MCF 10A (cell line): ENCODE results near the gene SMYD3. TPM values are rescaled to one million over a fixed set of nuclear protein-coding genes. Genes with fewer than 3 reads are reported as not detected.

Experiments used
- BruUV-seq: library from RNA; stranded (reverse); fragments of 400-500 nt; replicated peaks from 2 replicates; lab custom pipeline; 2021; lab: Mats Ljungman, UMichigan
- CTCF ChIA-PET: fragments of 300-600 bp; sonication (Branson Sonifier 250); formaldehyde crosslinking; extraction: SDS; loops from one replicate; lab custom pipeline; 2021; ENCODE audit warnings: antibody characterized with exemption, inconsistent platforms; lab: Yijun Ruan, JAX
- POLR2A ChIA-PET: fragments of 300-600, 350-650 bp; sonication (Branson Sonifier 250); formaldehyde crosslinking; extraction: SDS; loops from one replicate; lab custom pipeline; 2020; ENCODE audit warnings: antibody characterized with exemption, inconsistent platforms; lab: Yijun Ruan, JAX
- DNase-seq: peaks from one replicate; pipeline ENCODE4 v3.0.0-alpha.2; 2018; ENCODE audit not compliant: unreplicated experiment
- H3K27ac Mint-ChIP-seq: one replicate; pipeline ENCODE4 v1.8.0; 2022; ENCODE audit warnings: mild to moderate bottlenecking, low read depth, mixed read lengths; ENCODE audit not compliant: unreplicated experiment
- H3K27me3 Mint-ChIP-seq: one replicate; pipeline ENCODE4 v1.8.0; 2022; ENCODE audit warnings: mixed read lengths; ENCODE audit not compliant: insufficient read depth, unreplicated experiment
- H3K36me3 Mint-ChIP-seq: one replicate; pipeline ENCODE4 v1.8.0; 2022; ENCODE audit warnings: mild to moderate bottlenecking, moderate library complexity, mixed read lengths; ENCODE audit not compliant: insufficient read depth, unreplicated experiment
- H3K4me1 Mint-ChIP-seq: one replicate; pipeline ENCODE4 v1.8.0; 2022; ENCODE audit warnings: mixed read lengths; ENCODE audit not compliant: insufficient read depth, unreplicated experiment
- H3K4me3 Mint-ChIP-seq: one replicate; pipeline ENCODE4 v1.8.0; 2022; ENCODE audit warnings: mild to moderate bottlenecking, moderate library complexity, mixed read lengths; ENCODE audit not compliant: unreplicated experiment
- H3K9me3 Mint-ChIP-seq: one replicate; pipeline ENCODE4 v1.8.0; 2022; ENCODE audit warnings: mixed read lengths; ENCODE audit not compliant: unreplicated experiment
- CTCF ChIP-seq: fragments of 200-600 bp; IDR thresholded peaks from one replicate; pipeline ENCODE4 v1.8.0; 2022; ENCODE audit warnings: antibody characterized with exemption, mild to moderate bottlenecking; ENCODE audit not compliant: unreplicated experiment
- intact Hi-C: fragments of 100-400 bp; cut with micrococcal nuclease; formaldehyde crosslinking; loops from 2 replicates; pipeline ENCODE4 v1.14.1; 2022
- total RNA-seq: library from RNA; stranded (reverse); gene quantifications from 2 replicates; pipeline ENCODE4 v1.2.3, GENCODE V29; 2022

The SMYD3 gene
- total RNA-seq, 1 experiment from 2014 or later: 26.9 TPM

- no peak for TF ChIP-seq CTCF
- no TSS peak for BruUV-seq
- peak; percentile 87 for DNase-seq
- Mint-ChIP-seq H3K4me3 (no peak overlapping the region), H3K4me1 (peaks cover 20% of the 10 kb centered on the region), H3K27ac (peak overlapping the region; percentile 78), H3K36me3 (no peaks in the 10 kb centered on the region), H3K27me3 (no peaks in the 10 kb centered on the region), H3K9me3 (no peaks in the 10 kb centered on the region)
- intact Hi-C loops: loop anchor here (2.0 to 5.0 kb wide), 3 partner anchors 35 to 636 kb away; partner anchors contain the start of gene KIF26B
- POLR2A ChIA-PET: interaction anchor here (0.6 to 2.0 kb wide), 10 partner anchors 10 to 1357 kb away, joined by 3 to 7 read pairs (median 4); no protein-coding TSS in a partner anchor
- CTCF ChIA-PET: interaction anchor here (1.0 to 1.3 kb wide), 4 partner anchors 10 to 18 kb away, joined by 3 to 5 read pairs (median 4); no protein-coding TSS in a partner anchor
Measured at GRCh38 chr1:245788269-245788668, 718.8 kb downstream of the SMYD3 start.

GRCh38 chr1:245786948-245787347 is 720.1 kb downstream of the SMYD3 start:
- CTCF ChIA-PET: interaction anchor here (0.6 to 1.2 kb wide), 5 partner anchors 9 to 627 kb away, joined by 3 to 5 read pairs (median 4); no protein-coding TSS in a partner anchor
- Mint-ChIP-seq H3K4me1 (peaks cover 20% of the 10 kb centered on the region), H3K4me3 (no peak overlapping the region), H3K36me3 (no peaks in the 10 kb centered on the region), H3K27me3 (no peaks in the 10 kb centered on the region), H3K9me3 (no peaks in the 10 kb centered on the region), H3K27ac (peak overlapping the region; percentile 78)
- no peak for DNase-seq
- BruUV-seq: no TSS peak
- intact Hi-C loops: loop anchor here (5.0 kb wide), 2 partner anchors 70 to 635 kb away; partner anchors contain the start of gene KIF26B
- POLR2A ChIA-PET: interaction anchor here (1.6 kb wide), 1 partner anchor 200 kb away, joined by 7 read pairs; no protein-coding TSS in a partner anchor
- TF ChIP-seq CTCF: no peak

- intact Hi-C loops: no loop called here
- CTCF ChIA-PET: interaction anchor here (0.6 kb wide), 1 partner anchor 30 kb away, joined by 3 read pairs; no protein-coding TSS in a partner anchor
- Mint-ChIP-seq H3K27ac (no peak overlapping the region), H3K9me3 (no peaks in the 10 kb centered on the region), H3K36me3 (no peaks in the 10 kb centered on the region), H3K27me3 (no peaks in the 10 kb centered on the region), H3K4me1 (no peaks in the 10 kb centered on the region), H3K4me3 (no peak overlapping the region)
- POLR2A ChIA-PET: no interaction called here
- DNase-seq: no peak
- BruUV-seq: no TSS peak
- no peak for TF ChIP-seq CTCF
Measured at GRCh38 chr1:245779797-245780755, 727.0 kb downstream of the SMYD3 start.

GRCh38 chr1:245777752-245778151 is 729.3 kb downstream of the SMYD3 start:
- CTCF ChIA-PET: interaction anchor here (0.6 to 1.3 kb wide), 4 partner anchors 10 to 715 kb away, joined by 3 to 4 read pairs (median 3); no protein-coding TSS in a partner anchor
- Mint-ChIP-seq H3K27ac (no peak overlapping the region), H3K9me3 (no peaks in the 10 kb centered on the region), H3K4me1 (no peaks in the 10 kb centered on the region), H3K4me3 (no peak overlapping the region), H3K27me3 (no peaks in the 10 kb centered on the region), H3K36me3 (no peaks in the 10 kb centered on the region)
- intact Hi-C loops: no loop called here
- POLR2A ChIA-PET: interaction anchor here (0.5 to 0.7 kb wide), 2 partner anchors 38 to 156 kb away, joined by 3 read pairs; no protein-coding TSS in a partner anchor
- DNase-seq: no peak
- no peak for TF ChIP-seq CTCF
- BruUV-seq: no TSS peak
